Stomach (tissue), 9 donors: ENCODE results near the gene FAM25G. TPM values are rescaled to one million over a fixed set of nuclear protein-coding genes. Genes with fewer than 3 reads are reported as not detected.

ENCODE experiments used
- DNase-seq, 2 donors: peaks; one replicate each; pipeline versions ENCODE4 v3.0.0 to v3.0.0-alpha.2; 2013 to 2019
- H3K27ac ChIP-seq, 5 donors: fragments of 200-600 bp in 4 of 5; sonication (generic) in 4 of 5; one replicate each; pipeline ENCODE4 v1.5.1; 2013 to 2019; ENCODE audit warnings: mild to moderate bottlenecking in 1 of 5, moderate library complexity in 1 of 5
- H3K27me3 ChIP-seq, 3 donors: fragments of 200-600 bp; sonication (generic); one replicate each; pipeline ENCODE4 v1.5.1; 2017 to 2019; ENCODE audit warnings: mixed run types in 1 of 3
- H3K36me3 ChIP-seq, 4 donors: fragments of 200-600 bp; sonication (generic); 1 replicate in 3 of 4; 2 replicates in 1 of 4; pipeline ENCODE4 v1.5.1; 2016 to 2019
- H3K4me1 ChIP-seq, 4 donors: fragments of 200-600 bp; sonication (generic); one replicate each; pipeline ENCODE4 v1.5.1; 2016 to 2019
- H3K4me3 ChIP-seq, 4 donors: fragments of 200-600 bp; sonication (generic) in 3 of 4; one replicate each; pipeline ENCODE4 v1.5.1; 2016 to 2019; ENCODE audit warnings: mild to moderate bottlenecking in 1 of 4
- H3K9me3 ChIP-seq, 4 donors: fragments of 200-600 bp; sonication (generic); one replicate each; pipeline ENCODE4 v1.5.1; 2016 to 2019
- EP300 ChIP-seq: sonication (generic); formaldehyde crosslinking; IDR thresholded peaks from one replicate; pipeline ENCODE4 v1.6.1; 2017; ENCODE audit warnings: antibody characterized with exemption
- POLR2A ChIP-seq, 4 donors: fragments of 450-650 bp; IDR thresholded peaks; one replicate each; pipeline ENCODE4 v1.6.1; 2016; ENCODE audit warnings: antibody characterized with exemption in 4 of 4, control low read depth in 2 of 4, mild to moderate bottlenecking in 1 of 4, moderate library complexity in 1 of 4
- POLR2AphosphoS5 ChIP-seq, 3 donors: sonication (generic); formaldehyde crosslinking; IDR thresholded peaks; one replicate each; pipeline ENCODE4 v1.6.1; 2016; ENCODE audit warnings: antibody characterized with exemption in 3 of 3
- whole genome bisulfite sequencing, 5 donors: extraction: QIAGEN DNeasy Blood & Tissue Kit in 3 of 5; methylation state at CpG; one replicate each; pipeline versions ENCODE4 v1.1.5 to v1.1.7; 2013 to 2018; 5-methylcytosine and 5-hydroxymethylcytosine counted together
- intact Hi-C: fragments of 100-400 bp; cut with DNase I; formaldehyde crosslinking; loops from one replicate; pipeline ENCODE4 v1.15.1; 2023; ENCODE audit warnings: low total_unique reads
- polyA plus RNA-seq, 3 donors: library from polyadenylated mRNA; stranded (reverse); fragments of 200-250 nt; gene quantifications; one replicate each; pipeline ENCODE4 v1.2.3, GENCODE V29; 2013
- total RNA-seq, 5 donors: library from RNA; depleted of rRNA; stranded (reverse); fragments of >200 nt; gene quantifications; one replicate each; pipeline versions ENCODE4 v1.1.0 to v1.2.3, GENCODE V29; 2014 to 2016
- TF ChIP-seq, protein P1 (sequence below), 7 experiments: fragments of 450-650 bp in 4 of 7; fragments of 200-600 bp in 3 of 7; sonication (generic) in 3 of 7; IDR thresholded peaks; one replicate each; pipeline ENCODE4 v1.5.1; 2016 to 2019; ENCODE audit warnings: antibody characterized with exemption in 7 of 7, control low read depth in 2 of 7, mild to moderate bottlenecking in 1 of 7
- donor health status: healthy with polysubstance abuse.
- donor health status: Bipolar disorder and iron deficiency.
- donor health status: healthy.

The FAM25G gene
- total and polyA plus RNA-seq, 8 donors = not detected

DNA sequence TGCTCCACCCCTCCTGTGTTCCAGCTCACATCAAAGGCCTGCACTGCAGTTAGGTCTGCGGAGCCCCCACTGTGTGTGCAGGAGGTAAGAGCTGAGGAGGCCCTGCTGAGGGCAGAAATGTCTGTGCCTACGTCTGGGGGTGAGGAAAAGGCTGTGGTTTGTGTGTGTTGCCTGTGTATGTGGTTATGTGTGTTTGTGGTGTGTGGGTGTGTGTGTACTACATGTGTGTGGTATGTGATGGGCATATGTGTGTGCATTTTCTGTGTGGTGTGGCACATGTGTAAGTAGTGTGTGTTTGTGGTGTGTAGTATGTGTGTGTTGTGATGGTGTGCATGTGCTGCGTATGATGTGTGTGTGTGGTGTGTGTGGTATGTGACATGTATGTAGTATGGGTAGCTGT lies 43.8 kb downstream of the FAM25G start:
- H3K9me3 ChIP-seq = peaks cover 0 to 29% (median 21%) of the 10 kb centered on the region in 4 donors
- TF ChIP-seq, protein P1, sequence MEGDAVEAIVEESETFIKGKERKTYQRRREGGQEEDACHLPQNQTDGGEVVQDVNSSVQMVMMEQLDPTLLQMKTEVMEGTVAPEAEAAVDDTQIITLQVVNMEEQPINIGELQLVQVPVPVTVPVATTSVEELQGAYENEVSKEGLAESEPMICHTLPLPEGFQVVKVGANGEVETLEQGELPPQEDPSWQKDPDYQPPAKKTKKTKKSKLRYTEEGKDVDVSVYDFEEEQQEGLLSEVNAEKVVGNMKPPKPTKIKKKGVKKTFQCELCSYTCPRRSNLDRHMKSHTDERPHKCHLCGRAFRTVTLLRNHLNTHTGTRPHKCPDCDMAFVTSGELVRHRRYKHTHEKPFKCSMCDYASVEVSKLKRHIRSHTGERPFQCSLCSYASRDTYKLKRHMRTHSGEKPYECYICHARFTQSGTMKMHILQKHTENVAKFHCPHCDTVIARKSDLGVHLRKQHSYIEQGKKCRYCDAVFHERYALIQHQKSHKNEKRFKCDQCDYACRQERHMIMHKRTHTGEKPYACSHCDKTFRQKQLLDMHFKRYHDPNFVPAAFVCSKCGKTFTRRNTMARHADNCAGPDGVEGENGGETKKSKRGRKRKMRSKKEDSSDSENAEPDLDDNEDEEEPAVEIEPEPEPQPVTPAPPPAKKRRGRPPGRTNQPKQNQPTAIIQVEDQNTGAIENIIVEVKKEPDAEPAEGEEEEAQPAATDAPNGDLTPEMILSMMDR (IDR thresholded peaks at IDR 0.05) = no peak
- no peak for TF ChIP-seq EP300
- TF ChIP-seq POLR2AphosphoS5 (IDR thresholded peaks at IDR 0.05) = no peak
- no peak for TF ChIP-seq POLR2A (IDR thresholded peaks at IDR 0.05)
- 79 to 90% (median 85%) methylated on average over 3 of the region's 3 CpGs for WGBS, 5 donors
- H3K4me3 ChIP-seq = no peak overlapping the region
- intact Hi-C loops = no loop called here
- H3K36me3 ChIP-seq = no peaks in the 10 kb centered on the region
- H3K27ac ChIP-seq = no peak overlapping the region
- H3K4me1 ChIP-seq = no peaks in the 10 kb centered on the region
- no peak for DNase-seq
- no peaks in the 10 kb centered on the region for H3K27me3 ChIP-seq

DNA sequence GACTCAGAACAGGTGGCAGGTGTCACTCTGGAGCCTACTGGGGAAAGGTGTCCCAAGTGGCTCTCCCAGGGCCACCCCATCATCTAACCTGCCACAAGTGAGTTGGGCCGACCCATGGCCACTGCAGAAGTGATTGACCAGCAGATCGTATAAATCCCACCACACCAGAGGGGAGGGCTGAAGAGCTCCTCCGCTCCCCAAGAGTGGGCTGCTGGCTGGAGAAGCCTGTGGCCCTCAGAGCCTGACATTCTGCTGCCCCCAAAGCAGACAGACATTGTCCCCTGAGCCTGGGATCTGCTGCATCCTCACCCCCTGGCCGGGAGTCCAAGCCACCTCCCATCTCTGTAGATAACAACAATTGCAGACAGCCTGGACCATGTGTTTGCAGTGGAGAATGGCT lies 44.3 kb downstream of the FAM25G start:
- DNase-seq = no peak
- Histone ChIP-seq H3K27ac (no peak overlapping the region), H3K9me3 (peaks cover 0 to 29% (median 21%) of the 10 kb centered on the region in 4 donors), H3K36me3 (no peaks in the 10 kb centered on the region), H3K4me1 (no peaks in the 10 kb centered on the region), H3K27me3 (peaks cover 0 to 2% (median 0%) of the 10 kb centered on the region in 3 donors), H3K4me3 (no peak overlapping the region)
- 83 to 88% (median 87%) methylated on average over 2 to 4 of the region's 4 CpGs for WGBS, 5 donors
- TF ChIP-seq, protein P1 (IDR thresholded peaks at IDR 0.05) = no peak
- TF ChIP-seq EP300 = no peak
- intact Hi-C loops = no loop called here

GRCh38 chr10:47445720-47446119 lies 45.8 kb downstream of the FAM25G start:
- H3K4me3 ChIP-seq = no peak overlapping the region
- H3K27ac ChIP-seq = no peak overlapping the region
- TF ChIP-seq EP300 = no peak
- no peak for TF ChIP-seq POLR2A (IDR thresholded peaks at IDR 0.05)
- TF ChIP-seq POLR2AphosphoS5 (IDR thresholded peaks at IDR 0.05) = no peak
- TF ChIP-seq, protein P1 (IDR thresholded peaks at IDR 0.05) = no peak
- WGBS, 5 donors = 75 to 85% (median 81%) methylated on average over 1 of the region's 1 CpG
- no peaks in the 10 kb centered on the region for H3K36me3 ChIP-seq
- H3K4me1 ChIP-seq = no peaks in the 10 kb centered on the region
- peaks cover 0 to 29% (median 21%) of the 10 kb centered on the region in 4 donors for H3K9me3 ChIP-seq
- H3K27me3 ChIP-seq = peaks cover 0 to 7% (median 0%) of the 10 kb centered on the region in 3 donors
- DNase-seq = no peak
- intact Hi-C loops = no loop called here

GRCh38 chr10:47444047-47444446 lies 47.5 kb downstream of the FAM25G start:
- no peaks in the 10 kb centered on the region for H3K4me1 ChIP-seq
- H3K27me3 ChIP-seq = peaks cover 0 to 20% (median 0%) of the 10 kb centered on the region in 3 donors
- H3K27ac ChIP-seq = no peak overlapping the region
- intact Hi-C loops = no loop called here
- H3K4me3 ChIP-seq = no peak overlapping the region
- WGBS, 5 donors = 71 to 96% (median 77%) methylated on average over 2 of the region's 2 CpGs
- peaks cover 0 to 29% (median 21%) of the 10 kb centered on the region in 4 donors for H3K9me3 ChIP-seq
- DNase-seq = no peak
- no peaks in the 10 kb centered on the region for H3K36me3 ChIP-seq
- TF ChIP-seq POLR2A (IDR thresholded peaks at IDR 0.05) (no peak), POLR2AphosphoS5 (IDR thresholded peaks at IDR 0.05) (no peak), EP300 (no peak)
- TF ChIP-seq, protein P1 (IDR thresholded peaks at IDR 0.05) = no peak
